GM12801 (cell line): ENCODE results near the gene CCNQ.

Source experiments
- CTCF ChIP-seq: IDR thresholded peaks from one replicate; pipeline ENCODE4 v1.5.1; 2011; ENCODE audit warnings: control low read depth; ENCODE audit not compliant: insufficient read length; ENCODE audit errors: extremely low read depth

CCNQ gene

DNA sequence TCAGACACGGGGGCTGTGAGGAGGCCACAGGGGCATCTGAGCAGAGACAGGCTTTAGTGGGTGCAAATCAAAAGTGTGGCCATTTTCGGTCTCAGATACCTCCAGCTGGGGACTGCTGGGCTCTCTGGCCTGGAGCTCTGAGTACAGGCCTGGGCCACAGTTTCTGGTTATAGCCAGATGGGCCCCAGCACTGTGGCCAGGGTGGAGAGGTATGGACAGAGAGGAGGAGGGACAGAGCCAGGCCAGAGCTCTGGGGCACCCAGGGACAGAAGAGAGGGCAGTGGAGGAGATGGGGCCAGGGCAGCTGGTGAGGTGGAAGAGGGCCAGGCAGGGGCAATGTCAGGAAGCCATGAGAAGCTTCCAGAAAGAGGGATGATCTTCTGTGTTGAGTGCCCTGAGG, 20.1 kb downstream of the CCNQ start:
- no peak for TF ChIP-seq CTCF

DNA sequence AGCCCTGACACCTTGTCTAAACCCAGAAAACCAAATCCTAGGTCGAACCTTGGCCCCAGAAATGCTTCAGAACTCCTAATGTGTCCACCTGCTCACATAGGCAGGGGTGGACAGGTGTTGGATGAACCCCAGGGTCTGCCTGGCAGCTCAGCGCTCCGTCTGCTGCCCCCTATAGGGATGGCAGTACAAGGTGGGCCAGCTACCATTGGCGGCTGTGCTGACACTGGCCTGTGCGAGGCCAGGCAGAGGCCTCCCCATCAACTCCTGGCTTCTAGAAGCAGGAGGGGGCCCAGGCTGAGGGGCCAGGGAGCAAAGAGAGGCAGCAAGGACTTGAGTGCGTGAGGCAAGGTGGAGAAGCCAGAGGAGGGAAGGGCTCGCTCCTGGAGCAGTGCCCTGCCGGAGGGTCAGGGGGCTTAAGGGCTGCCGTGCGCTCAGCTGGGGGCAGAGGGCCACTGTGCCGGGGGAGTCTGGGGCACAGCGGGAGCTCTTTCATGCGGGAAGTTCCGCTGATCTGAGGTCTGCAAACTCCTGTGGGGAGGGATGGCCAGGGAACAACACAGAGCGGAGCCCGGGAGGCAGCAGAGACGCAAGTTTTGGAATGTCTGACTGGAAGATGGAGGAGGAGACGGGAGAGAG, 20.6 kb downstream of the CCNQ start:
- no peak for TF ChIP-seq CTCF

DNA sequence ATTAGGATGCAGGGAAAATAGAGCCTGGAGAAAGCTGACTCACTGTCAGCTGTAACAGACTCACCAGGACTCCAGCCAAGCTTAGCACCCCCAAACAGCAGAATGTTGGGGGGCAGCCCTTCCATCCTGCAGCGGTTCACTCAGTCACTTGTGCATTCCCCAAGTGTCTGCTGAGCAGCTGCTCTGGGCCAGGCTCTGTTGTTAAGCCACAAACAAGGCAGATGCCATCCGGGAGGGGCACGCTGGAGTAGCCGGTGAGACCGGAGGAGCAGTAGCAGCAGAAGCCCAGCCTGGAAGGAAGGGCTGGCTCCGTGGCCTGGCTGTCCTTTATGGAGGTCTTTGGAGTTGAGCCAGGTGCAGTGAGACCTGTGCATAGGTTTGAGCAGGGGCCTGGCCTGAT, 22.0 kb downstream of the CCNQ start:
- TF ChIP-seq CTCF = no peak

DNA sequence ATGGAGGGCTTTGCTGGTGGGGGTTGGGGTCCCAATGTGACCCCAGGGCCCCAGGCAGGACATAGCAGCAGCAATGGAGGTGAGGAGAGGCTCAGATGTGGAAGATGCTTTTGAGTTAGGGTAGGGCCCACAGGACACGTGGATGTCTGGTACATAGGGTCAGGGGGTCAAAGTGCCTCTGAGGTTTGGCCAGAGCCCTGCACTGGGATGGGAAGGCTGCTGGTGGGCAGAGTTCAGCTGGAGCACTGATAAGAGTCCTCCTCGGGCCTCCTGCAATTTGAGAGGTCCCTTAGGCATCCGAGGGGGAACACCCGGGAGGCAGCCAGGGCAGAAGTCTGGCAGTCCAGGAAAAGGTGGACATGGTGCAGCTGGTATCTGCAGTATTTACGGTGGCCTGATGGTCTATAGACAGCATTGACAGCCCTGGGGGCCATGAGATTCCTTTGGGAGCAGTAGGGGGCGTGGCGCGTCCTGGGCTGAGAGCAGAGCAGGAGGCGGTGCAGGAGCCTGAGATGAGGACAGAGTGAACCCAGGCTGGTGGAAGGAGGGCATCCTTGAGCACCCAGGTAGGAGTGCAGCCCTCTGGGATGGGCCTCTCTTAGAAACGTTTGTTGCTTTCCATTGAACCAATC, 22.6 kb downstream of the CCNQ start:
- no peak for TF ChIP-seq CTCF

DNA sequence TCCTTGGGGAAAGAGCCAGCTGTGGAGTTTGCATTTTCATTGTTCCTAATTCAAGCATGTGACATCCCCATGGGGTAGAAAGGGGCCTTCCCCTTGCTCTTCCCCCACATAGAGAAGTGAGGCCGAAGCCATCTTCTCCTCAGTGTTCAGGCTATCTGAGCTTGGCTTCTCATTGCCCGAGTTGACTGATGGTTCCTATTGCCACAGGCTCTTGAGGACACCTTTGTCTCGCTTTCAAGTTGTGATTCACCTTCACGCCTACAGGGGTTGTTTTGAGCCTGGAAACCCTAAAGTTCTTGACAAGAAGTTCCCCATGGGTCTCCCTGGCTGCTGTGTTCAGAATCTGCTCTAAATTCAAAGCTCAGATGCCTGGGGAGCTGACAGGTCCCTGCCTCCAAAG, 25.0 kb downstream of the CCNQ start:
- no peak for TF ChIP-seq CTCF

GRCh38 chrX:153572601-153573000, 26.3 kb downstream of the CCNQ start:
- TF ChIP-seq CTCF = no peak

GRCh38 chrX:153571534-153571908, 27.4 kb downstream of the CCNQ start:
- TF ChIP-seq CTCF = no peak
